NCI-H2107 treated with DMSO at 0.1 percent for 48 hours (cell line): ENCODE data around the gene SYNDIG1.

Source experiments
- DNase-seq: peaks from one replicate; lab custom pipeline; 2025; ENCODE audit not compliant: unreplicated experiment; lab: John Stamatoyannopoulos, UW

Gene SYNDIG1

DNA sequence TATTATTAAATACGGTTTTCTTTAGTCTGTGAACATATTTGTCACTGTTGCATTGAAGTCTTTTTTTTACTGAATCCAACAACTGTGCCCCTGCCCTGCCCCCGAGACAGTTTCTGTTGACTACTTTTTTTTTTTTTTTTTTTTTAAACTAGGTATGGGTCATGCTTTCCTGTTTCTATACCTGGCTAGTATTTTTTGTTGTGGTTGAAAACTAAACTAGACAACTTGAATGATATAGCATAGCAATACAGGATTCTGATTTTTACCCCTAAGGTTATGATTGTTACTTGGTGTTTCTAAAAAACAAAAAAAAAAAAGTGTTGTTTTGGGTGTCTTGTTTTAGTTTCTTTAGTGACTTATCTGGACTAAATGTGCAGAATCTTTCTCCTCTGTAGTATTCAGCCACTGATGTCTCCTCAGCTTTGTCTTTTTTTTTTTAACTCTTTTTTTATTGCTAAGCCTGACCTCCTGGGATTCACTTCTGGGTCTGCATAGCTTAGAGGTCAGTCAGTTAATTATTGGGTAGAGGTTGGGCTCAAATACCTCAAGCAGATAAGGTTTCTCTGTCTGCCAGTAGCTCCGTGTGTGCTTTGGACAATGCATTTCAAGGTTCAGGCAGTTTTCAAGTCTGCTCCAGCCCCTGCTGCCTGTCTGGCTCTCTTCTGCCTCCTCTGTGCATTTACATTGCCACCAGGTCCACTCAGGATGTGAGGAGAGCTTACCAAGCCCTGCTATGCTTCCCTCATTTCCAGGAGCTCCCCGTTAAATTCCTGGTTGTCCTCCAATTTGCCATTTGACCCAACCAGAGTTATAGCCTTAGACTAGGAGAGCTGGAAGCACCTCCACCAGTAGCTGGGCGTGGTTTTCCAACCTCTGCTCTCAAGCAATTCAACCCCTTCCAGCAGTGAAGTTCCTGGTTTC is 91.4 kb downstream of the SYNDIG1 start:
- no peak for DNase-seq

DNA sequence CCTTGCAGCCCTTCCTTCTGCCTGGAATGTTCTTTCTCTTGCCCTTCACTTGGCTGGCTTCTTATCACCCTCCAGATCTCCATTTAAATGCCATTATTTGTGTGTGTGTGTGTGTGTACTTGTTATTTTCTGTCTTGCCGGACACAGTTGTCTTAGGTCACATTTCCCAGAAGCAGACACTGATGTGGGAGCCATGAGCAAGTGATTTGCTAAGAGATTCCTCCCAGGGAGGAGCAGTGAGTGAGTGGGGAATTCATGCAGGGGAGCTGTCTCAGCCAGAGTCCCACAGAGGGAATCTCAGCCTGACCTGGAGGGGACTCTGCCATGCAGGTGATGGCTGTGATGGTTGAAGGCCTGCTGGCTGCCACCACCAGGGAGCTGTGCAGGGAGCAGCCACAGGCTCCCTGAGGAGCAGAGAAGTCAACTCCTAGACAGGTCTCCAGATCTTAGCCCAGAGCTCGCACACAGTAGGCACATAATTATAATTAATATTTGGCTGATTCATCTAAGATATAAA is 96.5 kb downstream of the SYNDIG1 start:
- DNase-seq, result no peak

DNA sequence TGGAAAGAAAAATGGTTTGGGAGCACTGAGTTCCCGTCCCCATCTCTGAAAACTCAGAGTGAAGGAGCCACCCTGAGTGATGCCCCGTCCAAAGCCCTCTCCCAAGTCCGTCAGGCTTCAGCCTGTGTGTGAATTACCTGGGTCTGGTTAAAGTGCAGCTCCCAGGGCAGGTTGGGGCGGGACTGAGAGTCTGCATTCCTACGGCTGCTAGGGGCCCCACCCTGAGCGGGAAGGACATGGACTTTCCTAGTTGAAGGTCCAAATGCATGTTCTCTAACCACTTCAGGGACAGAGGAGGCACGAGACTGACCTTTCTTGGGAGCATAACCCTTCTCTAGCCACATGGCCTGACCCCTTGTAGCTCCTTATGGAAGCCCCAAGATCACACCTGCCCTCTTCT is 97.2 kb downstream of the SYNDIG1 start:
- DNase-seq, result no peak

DNA sequence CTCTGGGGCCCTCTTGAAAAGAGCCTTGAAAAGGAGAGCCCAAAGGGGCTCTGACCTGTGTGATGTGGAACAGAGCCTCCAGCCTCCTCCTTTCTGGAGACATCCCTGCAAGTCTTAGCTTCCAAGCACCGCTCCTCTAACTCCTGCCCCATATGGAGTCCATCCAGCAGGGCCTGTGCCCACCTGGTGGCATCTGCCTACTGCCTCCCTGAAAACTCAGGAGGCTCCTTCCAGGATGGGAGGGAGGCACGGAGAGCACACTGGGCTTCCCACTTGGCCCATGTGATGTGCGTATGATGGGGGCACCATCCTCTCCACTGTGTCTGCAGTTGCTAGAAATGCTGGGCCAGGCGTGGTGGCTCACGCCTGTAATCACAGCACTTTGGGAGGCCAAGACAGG is 98.1 kb downstream of the SYNDIG1 start:
- no peak for DNase-seq

DNA sequence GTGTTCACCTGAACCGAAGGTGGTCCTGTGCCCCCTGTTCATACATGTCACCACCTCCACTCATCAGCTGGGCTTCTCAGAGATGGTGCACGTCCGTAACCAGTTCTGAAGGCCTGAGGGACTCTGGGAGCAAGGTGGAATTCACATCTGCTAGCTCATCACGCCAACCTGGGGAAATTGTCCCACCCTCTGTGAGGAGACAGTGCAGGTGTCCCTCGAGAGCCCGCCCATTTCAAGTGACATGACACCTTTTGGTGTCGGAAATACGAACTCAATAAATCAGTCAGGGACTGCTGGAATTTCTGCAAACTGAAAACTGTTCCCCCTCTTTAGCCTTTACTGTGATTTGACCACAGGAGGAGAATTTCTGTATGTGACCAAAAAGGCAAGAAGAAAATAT is 99.4 kb downstream of the SYNDIG1 start:
- DNase-seq, result no peak

DNA sequence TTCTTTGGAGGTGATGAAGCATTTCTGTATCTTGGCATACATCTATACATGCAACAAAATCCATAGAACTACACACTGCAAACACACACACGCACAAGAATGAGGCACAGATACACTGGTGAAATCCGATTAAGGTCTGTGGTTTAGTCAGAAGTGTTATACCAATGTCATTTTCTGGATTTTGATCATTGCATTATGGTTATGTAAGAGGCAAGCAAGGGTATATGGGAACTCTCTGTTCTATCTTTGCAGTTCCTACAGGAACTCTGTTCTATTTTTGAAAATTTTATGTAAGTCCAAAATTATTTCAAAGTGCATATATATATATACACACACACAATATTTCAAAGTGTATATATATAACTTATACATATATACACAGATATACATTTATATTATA is 101.7 kb downstream of the SYNDIG1 start:
- no peak for DNase-seq

DNA sequence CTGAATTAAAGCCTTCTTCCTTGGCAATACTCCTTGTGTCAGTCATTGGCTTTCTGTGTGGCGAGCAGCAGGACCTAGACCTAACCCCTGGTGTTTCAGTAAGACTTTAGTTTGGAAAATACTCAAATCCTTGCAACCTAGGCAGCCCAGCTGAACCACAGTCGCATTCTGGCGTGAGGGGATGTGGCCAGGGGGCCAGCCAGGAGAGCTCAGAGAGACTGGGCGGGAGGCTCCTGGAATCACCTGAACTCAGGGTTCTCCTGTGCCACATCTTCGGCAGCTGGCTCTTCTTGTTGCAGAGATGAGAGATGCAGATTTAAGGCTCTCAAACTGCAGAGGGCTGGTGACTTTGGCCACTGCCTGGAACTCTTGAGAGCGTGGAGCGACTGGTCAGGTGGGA is 102.7 kb downstream of the SYNDIG1 start:
- DNase-seq, result no peak

DNA sequence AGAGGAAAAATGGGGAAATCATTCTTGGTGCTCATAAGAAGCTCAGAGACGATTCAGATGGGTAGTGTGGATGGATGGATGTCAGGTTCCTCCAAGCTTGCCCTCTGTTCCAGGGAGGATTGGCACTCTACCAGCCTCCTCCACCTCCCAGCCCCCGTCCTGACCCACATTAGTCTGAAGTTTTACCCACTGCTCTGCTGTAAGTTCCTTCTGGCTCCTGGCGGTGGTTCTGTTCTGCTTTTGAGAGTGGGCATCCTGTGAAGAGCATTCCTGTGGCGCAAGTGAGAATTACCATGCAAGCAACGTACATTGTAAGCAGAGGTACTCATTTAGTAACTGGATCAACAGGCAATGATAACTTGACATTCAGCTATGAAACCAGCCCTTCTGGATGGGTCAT is 103.4 kb downstream of the SYNDIG1 start:
- DNase-seq, result no peak

DNA sequence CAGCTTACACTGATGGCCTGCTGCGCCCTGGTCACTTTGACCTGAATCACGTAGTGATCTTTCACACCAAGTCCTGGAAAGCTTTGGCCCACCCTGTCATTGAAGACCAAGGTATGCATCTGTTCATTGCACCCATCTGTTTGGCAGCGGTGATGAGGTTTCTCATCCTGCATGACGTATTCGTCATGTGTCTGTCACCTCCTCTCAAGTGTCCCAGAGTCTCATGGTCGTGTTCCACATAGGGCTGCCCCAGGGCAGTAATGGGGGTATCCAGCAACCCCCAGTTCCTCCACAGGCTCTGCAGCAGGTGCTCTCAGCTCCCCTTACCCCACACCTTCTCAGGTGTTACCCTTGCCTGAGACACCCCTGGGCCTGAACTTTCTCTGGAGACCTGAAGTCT is 104.1 kb downstream of the SYNDIG1 start:
- DNase-seq, result no peak

DNA sequence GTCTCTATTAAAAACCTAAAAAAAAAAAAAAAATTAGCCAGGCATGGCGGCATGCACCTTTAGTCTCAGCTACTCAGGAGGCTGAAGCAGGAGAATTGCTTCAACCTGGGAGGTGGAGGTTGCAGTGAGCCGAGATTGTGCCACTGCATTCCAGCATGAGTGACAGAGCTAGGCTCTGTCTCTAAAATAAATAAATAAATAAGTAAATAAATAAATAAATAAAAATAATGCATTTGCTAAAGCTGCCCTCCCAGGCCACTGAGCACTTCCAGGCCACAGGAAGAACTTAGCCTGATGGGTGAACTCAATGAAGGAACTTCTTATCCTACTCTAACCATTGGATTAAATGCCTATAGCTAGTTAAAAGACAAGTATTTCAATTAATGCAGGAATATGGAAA is 104.9 kb downstream of the SYNDIG1 start:
- no peak for DNase-seq

DNA sequence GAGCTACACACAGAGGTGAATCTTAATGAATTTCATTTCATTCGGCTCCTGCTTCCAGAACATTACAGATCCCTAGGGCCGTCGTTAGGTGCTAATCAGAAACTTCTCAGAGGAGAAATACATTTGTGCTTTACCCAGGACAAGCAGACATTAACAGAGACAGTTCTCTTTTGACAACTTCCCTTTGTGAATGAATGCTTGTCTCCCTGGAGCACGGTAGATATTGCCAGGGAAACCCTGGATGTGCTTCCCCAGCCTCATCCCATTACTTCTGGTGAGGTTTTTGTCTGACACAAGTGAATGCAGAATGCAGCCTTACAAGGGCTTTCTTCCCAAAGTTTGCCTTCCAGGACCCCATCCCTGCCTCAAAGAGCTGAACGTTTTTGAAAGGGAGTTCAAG is 105.4 kb downstream of the SYNDIG1 start:
- no peak for DNase-seq

DNA sequence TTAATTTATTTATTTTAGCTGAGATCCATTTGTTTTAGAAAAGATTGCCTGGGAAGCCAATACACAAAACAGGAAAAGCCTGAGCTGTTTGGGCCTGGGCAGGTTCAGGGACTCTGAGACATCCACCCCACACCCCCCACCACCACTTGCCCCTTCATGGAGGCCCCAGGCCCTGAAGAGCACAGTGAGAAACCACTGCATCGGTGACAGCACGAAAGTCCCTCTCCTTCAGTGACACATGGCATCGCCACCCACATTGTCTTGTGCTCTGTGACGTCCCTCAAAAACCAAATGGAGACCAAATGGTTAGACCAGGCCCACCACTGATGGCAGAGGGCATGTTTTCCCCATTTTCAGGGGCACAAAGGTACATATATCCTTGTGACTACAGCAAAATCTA is 106.4 kb downstream of the SYNDIG1 start:
- DNase-seq, result no peak

DNA sequence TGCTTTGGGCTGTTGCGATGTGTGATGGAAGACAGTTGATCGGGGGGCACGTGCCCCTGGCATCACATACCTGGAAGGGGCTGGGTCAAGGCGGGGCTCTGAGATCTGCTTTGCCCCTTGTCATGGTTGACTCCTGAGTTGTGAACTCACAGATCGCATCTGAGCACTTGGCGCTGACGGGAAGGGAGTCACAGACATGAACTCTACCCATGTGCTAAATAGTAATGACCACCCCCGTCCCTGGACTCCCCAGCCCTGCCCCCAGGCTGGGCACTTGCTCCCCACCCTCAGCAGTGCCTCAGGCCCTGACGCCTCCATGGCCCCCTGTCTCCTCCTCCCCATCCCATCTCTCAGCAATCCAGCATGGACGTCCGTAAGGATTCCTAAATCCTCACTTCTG is 107.0 kb downstream of the SYNDIG1 start:
- DNase-seq, result no peak

DNA sequence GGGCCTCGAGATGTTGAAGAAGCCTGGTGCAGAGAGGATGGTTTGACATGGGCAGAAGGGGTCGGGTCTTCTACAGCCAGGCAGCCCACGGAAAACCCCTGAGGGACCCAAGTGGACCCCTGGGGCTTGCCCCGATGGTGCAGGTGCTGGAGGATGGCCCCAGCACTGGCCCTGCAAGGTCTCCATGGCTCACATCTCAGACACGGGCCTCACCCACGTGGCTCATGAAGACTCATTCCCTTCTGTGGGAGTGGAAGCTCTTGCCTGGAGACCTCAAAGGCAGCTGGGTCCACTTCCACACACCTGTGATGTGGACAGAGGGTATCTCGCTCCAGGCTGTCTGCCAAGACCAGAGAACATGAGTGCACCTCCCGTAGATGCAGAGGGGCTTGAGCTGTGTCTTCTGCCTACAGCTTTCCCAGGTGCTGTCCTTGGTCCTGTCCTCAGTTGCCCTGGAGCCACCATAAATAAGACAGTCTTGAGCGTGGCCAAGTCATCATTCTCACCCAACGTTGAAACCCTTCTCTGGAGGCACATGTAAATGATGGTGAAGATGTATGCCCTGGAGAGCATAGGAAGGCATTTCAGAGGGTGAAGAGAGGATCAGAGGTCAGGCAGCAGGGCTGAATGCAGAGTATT is 108.0 kb downstream of the SYNDIG1 start:
- DNase-seq, result no peak

DNA sequence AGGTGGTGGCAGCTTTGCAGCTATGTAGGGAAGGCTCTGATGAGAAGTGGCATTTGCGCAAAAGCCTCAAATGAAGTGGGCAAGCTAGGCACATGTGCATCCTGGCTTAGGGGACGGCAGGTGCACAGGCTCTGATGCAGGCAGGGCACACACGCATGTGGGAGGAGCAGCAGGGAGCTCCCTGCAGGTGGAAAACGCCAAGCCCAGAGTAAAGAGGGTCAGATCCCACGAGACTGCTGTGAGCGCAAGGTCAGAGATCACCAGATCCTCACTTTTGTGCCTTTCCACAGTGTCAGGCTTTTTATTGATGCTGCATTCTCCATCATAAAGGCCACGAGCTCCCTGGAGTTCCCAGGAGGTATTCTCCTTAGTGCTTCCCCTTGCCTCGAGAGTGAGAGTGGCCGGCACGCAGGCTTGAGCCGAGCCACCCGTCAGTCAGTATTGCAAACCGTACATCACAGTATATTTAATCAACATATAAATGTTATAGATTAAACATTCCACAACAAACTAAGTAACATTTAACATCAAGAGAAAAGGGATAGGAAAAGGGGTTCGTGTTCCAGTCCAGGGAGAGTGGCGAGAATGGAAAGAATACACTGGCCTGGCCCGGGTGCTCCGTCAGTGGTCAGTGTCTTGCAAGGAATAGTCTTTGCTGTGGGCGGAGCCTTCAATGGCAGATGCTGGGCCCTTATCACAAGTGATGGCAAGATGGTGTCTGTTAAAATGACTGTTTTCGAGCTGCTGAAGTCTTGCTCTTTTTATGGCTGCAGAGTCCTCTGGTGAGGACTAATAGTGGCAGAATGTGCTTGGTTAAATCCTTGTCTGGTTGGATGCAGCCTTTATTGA is 109.4 kb downstream of the SYNDIG1 start:
- DNase-seq, result no peak

DNA sequence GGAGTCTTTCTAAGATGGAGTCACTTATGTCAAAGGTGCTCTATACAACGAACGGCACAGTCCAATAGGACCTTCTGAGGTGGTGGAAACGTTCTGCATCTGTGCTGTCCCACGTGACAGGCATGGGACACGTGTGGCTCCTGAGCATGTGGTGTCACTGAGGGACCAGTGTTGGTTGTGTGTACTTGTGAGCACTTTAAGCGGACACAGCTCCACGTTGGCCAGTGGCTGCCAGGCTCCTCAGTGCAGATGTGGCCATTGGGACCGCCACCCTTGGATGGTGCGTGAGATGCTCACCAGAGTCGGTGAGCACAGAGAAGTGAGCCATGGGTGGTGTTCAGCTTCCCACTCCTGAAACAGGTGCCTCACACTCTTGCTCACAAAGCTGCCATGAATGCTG is 110.0 kb downstream of the SYNDIG1 start:
- DNase-seq, result no peak

DNA sequence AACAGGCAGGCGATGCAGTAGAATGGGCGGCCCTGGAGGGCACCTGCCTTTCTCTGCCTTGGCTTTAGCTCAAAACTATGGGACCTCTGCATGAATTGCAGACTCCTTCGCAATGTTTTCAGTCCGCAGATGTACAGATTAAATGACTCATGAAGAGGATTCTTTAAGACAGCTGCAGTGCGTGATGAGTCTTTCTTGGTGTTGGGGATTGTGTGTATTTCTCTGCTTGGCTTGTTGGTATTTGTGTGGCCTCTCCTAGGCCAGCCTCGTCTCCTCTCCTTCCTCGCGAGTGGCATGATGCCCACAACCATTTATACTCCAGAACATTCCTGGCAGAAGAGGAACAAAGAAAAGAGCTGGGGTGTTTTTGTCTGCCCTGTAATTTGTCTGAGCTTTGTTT is 110.6 kb downstream of the SYNDIG1 start:
- no peak for DNase-seq

DNA sequence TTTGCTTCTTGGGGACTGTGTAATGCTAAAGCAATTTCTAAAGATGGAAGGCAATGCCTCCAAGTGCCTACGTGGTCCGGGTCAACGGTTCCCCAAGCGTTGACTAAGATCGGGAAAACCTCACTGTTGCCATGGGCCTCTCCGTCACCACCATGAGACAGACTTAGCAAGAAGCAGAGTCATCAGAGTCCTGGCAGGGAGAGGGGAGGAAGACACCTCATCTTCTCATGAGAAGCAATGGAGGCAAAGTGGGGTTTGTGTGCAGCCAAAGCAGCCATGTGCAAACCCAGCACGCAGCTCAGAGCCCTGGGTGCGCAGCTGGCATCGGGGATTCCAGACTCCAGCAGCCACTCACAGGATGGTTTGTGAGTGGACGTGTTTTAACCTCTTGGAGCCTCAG is 111.4 kb downstream of the SYNDIG1 start:
- no peak for DNase-seq

DNA sequence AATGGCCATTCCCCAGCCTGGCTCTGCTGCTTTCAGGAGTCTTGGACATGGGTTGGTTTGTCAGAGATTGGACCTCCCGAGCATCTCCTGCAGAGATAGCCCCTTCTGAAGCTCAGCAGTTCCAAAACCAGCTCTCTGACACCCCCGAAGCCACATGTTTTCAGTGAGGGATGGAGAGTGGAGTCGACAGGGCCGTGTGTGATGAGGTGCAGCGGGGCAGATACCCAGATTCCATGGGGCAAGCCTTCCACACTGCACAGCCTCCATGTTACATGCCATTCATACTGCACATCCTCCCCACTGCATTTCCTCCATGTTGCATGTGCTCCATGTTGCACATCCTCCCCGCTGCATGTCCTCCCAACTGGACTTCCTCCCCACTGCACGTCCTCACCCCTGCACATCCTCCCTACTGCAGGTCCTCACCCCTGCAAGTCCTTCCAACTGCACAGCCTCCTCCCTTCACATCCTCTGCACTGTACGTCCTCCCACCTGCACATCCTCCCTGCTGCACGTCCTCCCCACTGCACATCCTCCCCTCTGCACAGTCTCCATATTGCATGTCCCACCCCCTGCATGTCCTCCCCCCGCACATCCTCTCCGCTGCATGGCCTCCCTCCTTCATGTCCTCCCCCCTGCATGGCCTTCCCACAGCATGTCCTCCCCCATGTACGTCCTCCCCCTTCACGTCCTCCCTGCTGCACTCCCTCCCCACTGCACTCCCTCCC is 112.2 kb downstream of the SYNDIG1 start:
- DNase-seq, result no peak

DNA sequence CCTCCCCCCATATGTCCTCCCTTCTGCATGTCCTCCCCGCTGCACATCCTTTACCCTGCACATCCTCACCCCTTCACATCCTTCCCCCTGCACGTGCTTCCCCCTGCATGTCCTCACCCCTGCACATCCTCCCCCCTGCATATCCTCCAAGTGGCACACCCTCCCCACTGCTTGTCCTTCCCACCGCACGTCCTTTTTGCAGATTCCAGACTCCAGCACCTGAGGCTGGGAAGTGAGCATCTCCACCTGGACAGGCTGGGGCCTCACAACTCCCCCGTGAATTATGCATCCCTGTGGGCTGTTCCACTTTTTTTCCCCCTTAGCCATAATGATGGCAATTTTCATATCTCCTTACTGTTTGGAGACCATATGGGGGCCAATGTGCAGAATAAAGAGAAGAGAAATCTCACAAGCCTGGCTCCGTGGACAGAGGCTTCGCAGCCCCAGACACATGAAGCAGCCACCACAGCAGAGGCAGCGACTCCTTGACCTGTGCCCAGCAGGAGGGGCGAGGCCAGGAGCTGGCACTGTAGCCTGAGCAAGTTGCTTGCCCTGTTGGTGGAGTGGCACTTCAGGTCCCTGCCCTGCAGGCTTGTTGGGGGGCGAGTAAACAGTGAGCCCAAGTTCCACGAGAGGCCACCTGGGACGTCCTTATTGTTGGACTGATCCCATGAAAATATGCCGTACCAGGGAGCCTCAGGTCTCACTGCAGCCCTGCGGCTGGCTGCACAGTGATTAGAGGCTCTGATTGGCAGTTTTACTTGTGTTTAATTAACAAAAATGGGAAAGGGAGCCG is 113.1 kb downstream of the SYNDIG1 start:
- DNase-seq, result no peak
